Measurements from ENCODE around the gene TEX29.

Gene TEX29

DNA sequence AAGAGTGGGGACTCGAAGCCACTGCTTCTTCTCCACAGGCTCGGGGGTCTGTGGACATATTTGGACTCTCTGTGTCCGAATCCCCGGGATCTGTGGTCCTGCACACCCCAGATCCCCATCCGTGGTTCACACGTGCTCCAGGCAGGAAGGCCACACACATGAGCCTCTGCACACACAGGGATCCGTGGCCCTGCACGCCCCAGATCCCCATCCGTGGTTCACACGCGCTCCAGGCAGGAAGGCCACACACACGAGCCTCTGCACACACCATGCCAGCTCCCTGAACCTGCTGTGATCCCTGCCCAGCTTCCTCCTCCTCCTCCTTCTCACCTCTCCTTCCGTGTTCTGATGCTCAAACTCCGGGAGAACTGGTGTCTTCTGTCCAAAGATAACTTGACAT is 3.1 kb downstream of the TEX29 start:
- DNase-seq = no peak

DNA sequence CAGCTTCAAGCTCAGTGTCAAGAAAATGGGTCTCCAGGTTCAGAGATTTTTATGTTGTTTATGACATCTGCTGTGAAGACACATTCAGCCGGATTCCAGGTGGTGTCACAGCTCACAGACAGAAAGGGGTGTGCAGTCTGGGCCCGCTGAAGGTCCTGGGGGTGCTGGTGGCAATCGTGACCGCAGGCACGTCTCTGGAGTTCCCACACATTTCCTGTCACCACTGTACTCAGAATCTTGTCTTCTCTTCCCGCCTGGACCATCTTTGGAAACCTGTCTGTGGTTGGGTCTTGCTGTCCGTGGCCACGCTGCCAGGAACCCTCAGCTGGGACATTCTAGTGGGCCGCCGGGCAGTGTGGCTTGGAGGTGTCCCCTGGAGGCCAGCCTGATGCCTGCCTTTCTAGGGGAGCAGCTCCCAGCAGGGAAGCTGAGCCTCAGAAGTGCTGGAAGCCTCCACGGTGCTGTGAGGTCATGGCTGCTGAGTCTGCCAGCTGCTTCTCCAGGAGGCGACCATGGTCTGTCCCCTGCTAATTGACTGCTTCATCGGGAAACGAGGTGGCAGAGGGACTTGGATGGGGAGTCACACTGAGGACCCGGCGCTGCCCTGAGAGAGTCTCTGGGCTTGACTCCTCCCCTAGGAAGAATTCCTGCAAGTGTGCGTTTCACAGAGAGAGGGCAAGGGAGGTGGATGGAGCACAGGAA is 3.7 kb downstream of the TEX29 start:
- no peak for DNase-seq

DNA sequence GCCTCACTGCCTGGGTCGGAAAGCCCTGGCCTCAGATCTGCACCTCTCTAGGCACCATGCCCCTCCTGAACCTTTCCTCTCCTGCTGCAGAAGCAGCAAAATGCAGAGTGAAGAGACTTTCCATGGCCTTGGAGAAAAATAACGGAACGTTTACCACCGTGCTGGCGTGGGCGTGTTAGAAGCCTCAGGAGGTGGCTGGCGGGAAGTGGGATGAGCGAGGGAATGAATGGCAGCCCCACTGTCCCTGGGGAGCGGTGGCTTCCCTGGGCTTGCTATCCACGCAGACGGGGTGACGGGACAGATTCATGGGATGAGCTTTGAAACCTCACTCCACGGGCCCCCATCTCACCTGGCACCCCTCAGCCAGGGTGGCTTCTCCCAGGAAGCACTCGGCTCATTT is 4.3 kb downstream of the TEX29 start:
- DNase-seq = no peak

DNA sequence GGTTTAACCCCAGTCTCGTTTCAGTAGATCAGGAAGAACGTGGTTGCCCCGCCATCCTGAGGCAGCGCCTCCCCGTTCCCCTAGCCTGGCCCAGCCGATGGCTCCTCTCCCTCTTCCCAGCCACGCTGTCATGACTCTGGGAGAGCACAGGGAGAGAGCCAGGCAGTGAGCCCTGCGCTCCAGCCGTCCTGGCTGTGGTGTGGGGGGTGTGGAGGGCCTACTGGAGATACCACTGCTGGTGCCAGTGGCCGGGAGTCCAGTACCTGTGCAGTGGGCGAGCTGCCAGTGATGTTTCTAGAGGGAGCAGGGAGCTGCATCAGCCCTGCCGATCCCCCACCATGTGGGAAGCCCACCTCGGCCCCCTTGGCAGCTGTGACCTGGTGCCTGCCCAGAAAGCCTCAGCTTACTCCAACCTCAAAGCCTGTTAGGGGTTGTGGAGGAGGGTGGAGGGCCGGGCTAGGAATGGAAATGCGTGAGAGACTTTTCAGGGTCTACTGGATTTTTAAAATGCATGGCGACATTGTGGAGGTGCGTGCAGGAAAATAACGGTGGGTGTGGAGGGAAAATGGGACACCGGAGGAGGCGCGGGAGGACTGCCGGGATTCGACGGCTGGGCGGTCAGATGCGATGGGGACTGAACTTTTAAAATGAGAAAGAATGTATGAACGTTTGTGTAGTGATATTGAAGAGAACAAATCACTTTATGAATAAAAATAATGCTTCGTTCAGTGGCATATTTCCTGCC is 4.9 kb downstream of the TEX29 start:
- no peak for DNase-seq

DNA sequence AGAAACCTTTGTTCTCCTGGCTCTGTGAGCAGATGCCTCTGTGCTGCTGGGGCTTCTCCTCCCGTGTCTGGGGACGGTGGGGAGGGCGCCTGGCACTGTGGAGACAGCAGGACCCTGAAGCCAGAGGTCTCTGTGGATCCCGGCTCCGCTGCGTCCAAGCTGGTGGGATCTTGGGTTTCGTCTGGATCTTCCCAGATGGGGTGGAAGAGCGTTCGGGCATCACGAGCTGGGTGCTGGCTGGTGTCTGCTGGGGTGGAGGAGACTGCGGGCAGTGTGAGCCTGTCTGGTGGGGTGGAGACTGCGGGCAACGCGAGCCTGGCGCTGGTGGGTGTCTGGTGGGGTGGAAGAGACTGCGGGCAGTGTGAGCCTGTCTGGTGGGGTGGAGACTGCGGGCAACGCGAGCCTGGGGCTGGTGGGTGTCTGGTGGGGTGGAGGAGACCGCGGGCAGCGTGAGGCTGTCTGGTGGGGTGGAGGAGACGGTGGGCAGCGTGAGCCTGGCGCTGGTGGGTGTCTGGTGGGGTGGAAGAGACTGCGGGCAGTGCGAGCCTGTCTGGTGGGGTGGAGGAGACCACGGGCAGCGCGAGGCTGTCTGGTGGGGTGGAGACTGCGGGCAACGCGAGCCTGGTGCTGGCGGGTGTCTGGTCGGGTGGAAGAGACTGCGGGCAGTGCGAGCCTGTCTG is 5.6 kb downstream of the TEX29 start:
- DNase-seq = no peak

DNA sequence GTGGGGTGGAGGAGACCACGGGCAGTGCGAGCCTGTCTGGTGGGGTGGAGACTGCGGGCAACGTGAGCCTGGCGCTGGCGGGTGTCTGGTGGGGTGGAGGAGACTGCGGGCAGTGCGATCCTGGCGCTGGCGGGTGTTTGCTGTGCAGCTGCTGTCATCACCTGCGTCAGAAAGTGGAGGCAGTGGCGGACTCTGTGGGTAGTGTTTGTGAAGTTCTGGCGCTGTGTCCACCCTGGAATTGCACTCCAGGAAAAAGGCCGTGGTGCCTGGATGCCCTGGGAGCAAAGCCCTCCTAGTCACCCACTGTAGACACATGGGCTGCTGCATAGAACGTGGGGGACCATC is 6.2 kb downstream of the TEX29 start:
- DNase-seq = no peak

DNA sequence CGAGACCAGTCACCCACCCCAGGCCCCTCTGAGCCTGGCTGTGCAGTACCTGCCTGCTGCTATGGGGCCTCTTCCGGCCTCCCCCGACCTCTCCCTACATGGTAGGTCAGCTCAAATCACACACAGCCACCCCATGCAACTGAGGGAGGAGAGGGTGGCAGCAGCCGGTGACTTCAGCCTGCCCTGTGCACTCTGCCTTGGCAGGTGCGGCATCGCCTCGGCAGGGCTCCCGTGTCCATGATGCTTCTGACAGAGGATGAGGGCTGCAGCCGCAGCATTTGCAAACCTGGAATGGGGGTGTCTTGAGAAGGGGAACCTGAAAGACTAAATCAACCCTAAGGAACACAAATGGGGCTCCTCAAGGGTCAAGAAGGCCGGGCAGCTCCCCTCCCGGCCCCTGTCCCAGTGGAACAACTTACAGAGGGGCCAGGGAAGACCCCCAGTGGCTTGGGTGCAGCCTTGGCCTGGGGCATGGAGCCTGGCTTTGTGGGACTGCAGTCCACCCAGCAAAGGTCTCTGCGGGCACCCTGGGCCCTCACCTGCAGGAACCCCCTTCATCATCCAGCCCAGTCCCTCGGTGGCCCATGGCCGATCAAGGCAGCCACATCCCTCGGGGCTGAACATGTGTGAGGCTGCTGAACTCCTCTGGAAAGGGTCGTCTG is 6.7 kb downstream of the TEX29 start:
- no peak for DNase-seq

DNA sequence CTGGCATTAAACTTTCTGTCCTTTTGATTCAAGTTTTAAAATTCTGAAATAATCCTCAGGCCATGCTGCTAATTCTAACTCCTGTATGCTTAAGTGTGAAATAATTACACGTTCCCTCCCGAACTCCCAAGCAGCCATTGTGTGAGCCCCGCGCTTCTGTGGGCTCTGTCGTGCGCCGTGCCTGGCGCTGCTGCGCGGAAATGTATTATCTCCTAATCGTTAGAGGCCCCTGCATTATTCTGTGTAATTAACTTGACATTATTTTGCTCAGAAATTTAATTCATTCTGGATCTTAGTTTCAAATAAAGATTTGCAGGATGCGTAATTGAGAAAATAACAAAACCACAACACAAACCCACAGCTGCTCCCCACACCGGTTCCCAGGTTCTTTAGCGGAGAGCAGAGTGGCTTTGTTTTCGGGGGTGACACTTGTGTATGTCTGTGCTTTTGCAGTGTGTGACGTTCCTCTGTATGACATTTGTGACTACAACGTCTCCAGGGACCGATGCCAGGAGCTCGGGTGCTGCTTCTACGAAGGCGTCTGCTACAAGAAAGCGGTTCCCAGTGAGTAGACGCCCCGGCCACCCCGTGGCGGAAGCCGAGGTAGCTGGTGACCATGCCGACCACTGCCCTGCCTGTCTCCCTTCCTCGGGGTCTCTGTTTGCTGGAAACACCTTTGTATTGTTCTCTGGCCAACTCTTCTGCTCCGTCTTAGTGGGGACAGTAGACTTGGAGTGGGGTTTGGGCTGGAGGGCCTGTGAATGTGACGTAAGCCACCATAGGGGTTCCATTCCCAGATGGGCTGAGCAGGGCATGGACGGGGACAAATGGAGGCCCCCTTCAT is 7.5 kb downstream of the TEX29 start:
- no peak for DNase-seq

DNA sequence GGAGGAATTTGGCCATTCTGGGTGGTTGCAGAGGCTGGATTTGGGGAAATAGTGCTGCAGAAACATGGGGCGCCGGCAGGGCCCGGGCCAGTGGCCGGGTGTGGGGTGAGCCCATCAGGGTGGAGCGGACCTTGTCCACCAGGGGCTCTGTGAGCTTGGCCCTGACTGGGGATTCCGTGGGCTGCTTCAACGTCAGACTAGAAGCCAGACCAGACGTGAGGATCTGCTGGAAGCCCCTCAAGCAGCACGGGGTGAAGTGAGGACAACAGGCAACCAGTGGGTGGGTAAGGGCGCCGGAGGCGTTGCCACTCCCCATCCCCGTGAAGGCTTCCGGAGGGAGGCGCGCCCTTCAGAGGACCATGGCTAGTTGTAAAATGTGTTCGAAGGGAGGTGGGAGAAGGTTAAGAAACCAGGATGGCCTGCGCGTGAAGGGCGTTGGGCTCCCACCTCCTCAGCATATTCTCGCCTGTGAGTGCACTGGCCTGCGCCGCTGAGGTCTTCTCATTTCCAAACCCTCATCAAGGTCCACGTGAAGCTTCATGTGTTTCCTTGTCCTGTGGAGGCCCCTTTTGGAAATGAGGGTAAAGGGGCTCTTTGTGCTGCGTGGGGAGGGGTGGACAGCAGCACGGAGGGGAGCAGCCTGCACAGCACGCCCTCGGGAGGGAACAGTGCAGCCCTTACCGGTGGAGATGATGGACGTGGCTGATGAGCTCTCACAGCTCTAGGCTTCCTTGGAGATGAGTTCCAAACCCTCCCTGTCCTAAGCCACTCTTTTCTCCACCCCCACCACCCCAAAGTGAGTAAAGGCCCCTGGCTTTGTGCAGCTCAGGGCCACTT is 8.3 kb downstream of the TEX29 start:
- DNase-seq = no peak

DNA sequence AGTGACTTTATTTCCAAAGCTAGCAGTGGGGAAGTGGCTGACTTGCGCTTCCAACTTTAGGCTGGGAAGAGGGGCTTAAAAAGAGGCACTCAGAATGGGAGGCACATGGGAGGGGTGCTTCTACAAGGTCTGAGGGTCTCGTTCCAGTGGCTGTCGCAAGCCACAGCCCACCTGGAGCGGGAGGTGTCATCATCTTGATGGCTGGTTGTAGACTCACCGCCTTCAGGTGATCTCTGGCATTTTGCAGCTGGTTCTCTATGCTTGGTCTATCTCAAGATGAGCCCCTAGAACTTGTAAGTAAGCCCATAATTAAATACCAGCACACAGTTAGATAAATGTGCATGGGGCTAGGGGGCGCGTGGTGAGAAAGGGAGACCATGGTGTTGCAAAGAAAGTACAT is 9.2 kb downstream of the TEX29 start:
- DNase-seq = no peak

DNA sequence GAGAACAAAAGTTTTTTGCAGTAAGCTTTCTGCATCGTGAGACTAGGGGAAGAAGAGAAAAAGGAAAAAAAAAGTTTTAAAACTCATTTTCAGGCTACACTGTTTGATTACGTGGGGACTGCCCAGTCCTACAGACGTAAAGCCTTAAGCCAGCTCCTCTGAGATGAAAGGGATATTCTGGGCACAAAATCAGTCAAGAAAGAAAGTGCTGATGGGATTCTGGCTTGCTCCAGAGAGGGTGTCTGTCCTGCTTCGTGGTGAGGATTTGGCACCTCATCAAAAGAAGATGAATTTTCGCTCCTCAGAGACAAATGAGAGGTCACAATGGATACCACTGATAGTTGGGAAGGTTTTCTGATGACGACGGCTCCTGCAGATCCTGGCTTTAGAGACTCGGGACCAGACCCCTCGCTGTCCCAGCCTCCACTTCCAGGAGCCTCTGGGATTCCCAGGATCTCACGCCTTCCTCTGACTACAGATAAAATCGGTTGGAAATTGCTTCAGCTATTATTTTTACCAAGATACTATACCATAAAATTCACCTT is 9.7 kb downstream of the TEX29 start:
- no peak for DNase-seq

DNA sequence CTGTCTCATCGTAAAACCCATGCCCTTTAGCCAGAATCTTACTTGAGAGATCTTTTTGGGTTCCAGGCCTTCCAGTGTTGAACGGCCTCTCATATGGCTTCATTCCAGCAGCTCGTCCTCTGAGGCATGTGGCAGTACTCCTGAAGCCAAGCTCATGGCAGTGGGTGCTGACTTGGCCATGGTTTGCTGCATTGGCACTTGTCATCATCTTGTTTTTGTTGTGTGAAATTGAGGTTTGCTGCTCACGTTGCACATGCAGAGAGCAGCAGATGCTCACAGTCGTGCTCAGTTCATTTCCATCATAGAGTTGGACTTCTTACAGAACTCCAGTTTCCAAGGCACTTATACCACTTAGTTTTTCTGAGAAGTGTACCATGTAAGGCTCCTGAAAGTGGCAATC is 14.9 kb downstream of the TEX29 start:
- DNase-seq = no peak

DNA sequence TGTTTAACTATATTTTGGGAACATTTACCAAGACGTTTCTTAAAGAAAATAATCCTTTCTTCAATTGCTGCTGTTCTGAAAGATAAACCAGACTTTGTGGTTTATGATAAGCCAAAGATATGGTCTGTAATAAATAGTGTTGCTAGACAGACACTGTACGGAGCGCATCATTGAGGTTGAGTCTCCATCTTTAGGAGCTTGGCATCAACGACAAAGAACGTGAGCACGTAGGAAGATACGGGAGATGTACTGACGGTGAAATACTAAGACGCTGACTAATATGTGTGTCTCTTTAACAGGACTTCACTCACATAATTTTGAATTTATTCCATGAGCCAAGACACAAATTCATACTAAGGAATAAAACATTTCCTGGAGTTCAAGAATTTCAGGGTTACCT is 16.2 kb downstream of the TEX29 start:
- no peak for DNase-seq

DNA sequence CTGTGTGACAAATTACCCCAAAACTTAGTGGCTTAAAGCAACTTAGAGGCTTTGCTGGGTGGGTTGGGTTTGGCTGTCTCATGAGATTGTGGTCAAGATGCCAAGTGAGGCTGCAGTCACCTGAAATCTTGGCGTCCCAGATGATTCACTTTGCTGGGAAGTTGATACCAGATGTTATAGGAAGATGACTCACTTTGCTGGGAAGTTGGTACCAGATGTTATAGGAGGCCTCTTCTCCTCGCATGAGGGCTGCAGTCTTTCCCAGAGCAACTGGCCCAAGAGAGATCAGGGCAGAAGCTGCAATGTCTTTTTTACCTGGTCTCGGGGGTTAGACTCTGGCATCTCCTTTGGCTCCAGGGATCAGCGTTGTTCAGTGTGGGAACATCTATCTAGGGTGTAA is 16.8 kb downstream of the TEX29 start:
- no peak for DNase-seq

DNA sequence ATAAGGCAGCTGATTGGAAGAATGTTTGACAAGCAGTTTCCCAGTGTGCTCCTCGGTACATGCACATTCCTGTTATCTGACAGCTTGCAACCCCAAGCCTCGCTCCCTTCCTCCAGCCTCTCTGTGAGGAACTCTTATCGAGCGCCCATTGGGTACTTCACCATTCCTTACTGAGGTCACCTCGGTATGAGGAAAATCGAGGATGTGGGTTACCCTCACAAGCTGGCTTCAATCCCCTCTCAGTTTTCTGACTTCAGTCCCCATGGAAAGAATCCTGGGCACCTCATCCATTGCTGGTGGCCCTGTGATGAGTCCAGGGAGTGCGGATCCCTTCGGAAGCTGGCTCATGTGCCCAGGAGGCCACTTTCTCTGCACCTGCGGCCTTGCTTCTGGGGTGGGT is 17.3 kb downstream of the TEX29 start:
- no peak for DNase-seq

DNA sequence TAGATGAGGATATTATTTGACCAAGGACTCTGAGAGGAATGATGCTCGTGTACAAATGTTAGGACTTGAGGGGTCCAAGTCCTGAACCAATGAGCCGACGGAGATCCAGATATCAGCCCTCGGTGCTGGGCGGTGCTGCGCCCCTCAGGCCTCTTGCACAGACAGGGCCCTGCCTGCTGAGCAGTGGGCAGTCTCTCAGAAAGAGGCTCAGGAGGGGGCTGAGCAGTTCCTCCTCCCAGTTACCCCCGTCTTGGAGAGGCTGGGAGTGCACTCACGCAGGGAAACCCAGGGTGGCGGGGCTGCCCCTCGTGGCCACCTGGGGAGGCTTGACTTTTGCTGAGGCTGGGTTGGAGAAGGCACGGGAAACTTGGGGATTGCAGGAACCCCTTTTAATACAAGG is 18.4 kb downstream of the TEX29 start:
- DNase-seq = no peak

DNA sequence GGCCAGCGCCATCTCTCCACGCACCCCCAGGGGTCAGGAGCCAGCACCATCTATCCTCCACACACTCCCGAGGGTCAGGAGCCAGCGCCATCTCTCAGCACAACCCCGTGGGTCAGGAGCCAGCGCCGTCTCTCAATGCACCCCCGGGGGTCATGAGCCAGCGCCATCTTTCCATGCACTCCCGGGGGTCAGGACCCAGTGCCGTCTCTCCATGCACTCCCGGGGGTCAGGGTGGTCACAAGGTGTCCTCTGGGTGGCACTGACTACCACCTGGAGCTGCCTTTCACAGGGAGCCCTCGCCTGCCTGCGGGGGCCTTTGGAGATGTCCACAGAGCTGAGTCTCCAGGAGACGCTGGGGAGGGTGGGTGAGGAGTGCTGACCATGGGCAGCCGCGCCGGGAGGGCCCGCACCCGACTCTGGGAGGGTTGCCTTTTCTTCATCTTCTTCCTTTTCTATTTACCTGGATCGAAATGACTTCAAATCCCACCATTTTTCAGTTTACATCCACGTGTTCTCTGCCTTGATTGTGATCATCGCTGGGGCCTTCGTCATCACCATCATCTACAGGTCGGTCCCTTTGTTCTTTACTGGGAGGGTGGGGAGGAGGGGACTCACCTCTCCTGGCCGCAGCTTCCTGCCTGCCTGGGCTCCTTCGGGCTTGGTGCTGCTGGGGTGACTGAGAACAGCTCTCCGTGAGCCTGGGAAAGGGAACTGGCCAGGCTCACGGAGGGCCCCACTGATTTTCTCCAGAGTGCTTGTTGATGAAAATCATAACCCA is 19.1 kb downstream of the TEX29 start:
- no peak for DNase-seq

DNA sequence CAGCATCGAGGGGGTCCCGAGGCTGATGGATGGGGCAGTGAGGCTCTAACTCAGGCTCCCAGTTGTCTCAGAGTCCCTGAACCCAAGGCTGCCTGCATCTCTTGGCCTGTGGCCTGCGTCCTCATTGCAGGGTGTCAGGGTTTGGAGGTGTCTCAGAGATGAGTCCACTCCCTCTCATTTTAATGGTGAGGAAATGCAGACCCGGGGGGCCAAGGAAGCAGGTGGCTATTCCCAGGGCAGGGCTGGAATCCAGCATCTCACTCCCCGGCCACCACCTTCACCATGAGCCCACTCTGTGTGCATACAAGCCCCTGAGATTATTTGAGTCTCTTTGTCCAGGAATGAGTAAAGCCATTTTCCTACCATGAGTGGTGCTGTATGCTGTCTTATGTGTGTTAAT is 21.4 kb downstream of the TEX29 start:
- no peak for DNase-seq

DNA sequence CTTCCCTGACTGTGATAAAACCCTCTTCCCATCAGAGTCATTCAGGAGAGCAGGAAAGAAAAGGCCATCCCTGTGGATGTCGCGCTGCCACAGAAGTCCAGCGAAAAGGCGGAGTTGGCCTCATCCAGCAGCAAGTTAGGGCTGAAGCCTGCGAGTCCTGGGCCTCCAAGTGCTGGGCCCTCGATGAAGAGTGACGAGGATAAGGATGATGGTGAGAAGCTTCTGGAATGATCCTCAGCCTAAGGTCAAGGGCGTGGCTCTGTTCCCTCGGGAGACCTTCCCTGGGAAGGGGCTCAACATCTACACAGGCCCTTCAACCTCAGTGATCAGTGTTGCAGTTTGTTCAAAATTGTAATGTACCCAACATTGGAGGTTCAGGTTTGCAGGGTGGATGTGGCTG is 22.3 kb downstream of the TEX29 start:
- DNase-seq = no peak

DNA sequence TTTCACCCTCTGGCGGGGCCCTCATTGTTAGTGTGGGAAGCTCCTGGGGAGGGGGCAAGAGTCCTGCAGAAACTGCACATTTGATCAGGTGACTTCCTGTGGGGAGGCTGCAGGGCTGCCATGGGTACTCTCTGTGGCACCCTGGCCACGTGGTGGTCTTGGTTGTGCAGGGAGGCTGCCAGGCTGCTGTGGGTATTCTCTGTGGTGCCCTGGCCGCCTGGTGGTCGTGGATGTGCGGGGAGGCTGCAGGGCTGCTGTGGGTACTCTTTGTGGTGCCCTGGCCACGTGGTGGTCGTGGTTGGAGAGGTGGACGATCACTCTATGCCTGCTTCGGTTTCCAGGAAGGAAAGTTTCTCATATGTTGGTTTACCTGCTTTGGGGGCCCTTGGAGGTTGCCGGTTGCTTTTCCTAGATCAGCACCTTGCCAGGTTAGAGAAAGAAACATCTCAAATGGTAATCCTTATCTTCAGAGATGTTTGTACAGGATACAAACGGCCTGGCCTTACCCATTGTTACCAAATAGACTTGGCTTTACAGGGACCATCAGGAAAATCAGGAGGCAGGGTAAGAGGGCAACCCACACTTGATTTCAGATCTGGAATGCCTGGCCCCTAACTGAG is 22.9 kb downstream of the TEX29 start:
- no peak for DNase-seq

All from CD4-positive, alpha-beta T cell treated with Interleukin-10 for 1 hour (primary cell).